Neural cell (in vitro differentiated cells): ENCODE data around the gene KRTAP4-6. TPM values are rescaled to one million over a fixed set of nuclear protein-coding genes. Genes with fewer than 3 reads are reported as not detected.
"Not testable (repeated sequence)": the region's sequence is repeated elsewhere in the genome, so short reads cannot be mapped to it uniquely, and the experiment has no call there.

Source experiments
- H2AFZ ChIP-seq: fragments of 200-600, 300-800 bp; sonication (generic), shearing (Covaris generic); 2 replicates; pipeline ENCODE4 v1.6.0; 2014; ENCODE audit warnings: low read depth, mild to moderate bottlenecking, antibody characterized with exemption, low read length, moderate library complexity
- H3F3A ChIP-seq: fragments of 200-600 bp; shearing (Covaris generic); 2 replicates; pipeline ENCODE4 v1.6.1; 2016; ENCODE audit warnings: mild to moderate bottlenecking, moderate library complexity, mixed read lengths, antibody characterized with exemption, low read length; ENCODE audit not compliant: insufficient read depth, poor library complexity, severe bottlenecking
- H3K27ac ChIP-seq: fragments of 200-600, 300-800 bp; sonication (generic), shearing (Covaris generic); 2 replicates; pipeline ENCODE4 v1.5.1; 2014; ENCODE audit warnings: mild to moderate bottlenecking, low read length, moderate library complexity
- H3K27me3 ChIP-seq: fragments of 300-800, 200-600 bp; sonication (generic), shearing (Covaris generic); 2 replicates; pipeline ENCODE4 v1.6.0; 2014; ENCODE audit warnings: mild to moderate bottlenecking, low read depth, low read length, moderate library complexity; ENCODE audit not compliant: insufficient read depth
- H3K36me3 ChIP-seq: fragments of 300-800, 200-600 bp; sonication (generic), shearing (Covaris generic); 2 replicates; pipeline ENCODE4 v1.5.1; 2014; ENCODE audit warnings: mild to moderate bottlenecking, antibody characterized with exemption, low read length, moderate library complexity; ENCODE audit not compliant: insufficient read depth
- H3K4me2 ChIP-seq: fragments of 300-800, 200-600 bp; sonication (generic), shearing (Covaris generic); 2 replicates; pipeline ENCODE4 v1.6.0; 2014; ENCODE audit warnings: mild to moderate bottlenecking, low read length
- H3K4me3 ChIP-seq: fragments of 300-800, 200-600 bp; sonication (generic), shearing (Covaris generic); 2 replicates; pipeline ENCODE4 v1.5.1; 2014; ENCODE audit warnings: mild to moderate bottlenecking, low read length, moderate library complexity
- H3K79me2 ChIP-seq: fragments of 200-600 bp; shearing (Covaris generic); replicated peaks from 2 replicates; pipeline ENCODE4 v1.6.0; 2014; ENCODE audit warnings: mild to moderate bottlenecking, low read length, moderate library complexity; ENCODE audit not compliant: insufficient read depth
- H3K9ac ChIP-seq: fragments of 300-800, 200-600 bp; sonication (generic), shearing (Covaris generic); 2 replicates; pipeline ENCODE4 v1.6.1; 2016; ENCODE audit warnings: mild to moderate bottlenecking, low read length, mixed read lengths
- H3K9me2 ChIP-seq: fragments of 200-600 bp; shearing (Covaris generic); 2 replicates; pipeline ENCODE4 v1.6.1; 2016; ENCODE audit warnings: mild to moderate bottlenecking, low read length, mixed read lengths; ENCODE audit not compliant: insufficient read depth
- H3K9me3 ChIP-seq: fragments of 200-600, 300-800 bp; sonication (generic), shearing (Covaris generic); 2 replicates; pipeline ENCODE4 v1.6.1; 2016; ENCODE audit warnings: mild to moderate bottlenecking, mixed run types, low read length, moderate library complexity, mixed read lengths
- H4K20me1 ChIP-seq: fragments of 200-600 bp; shearing (Covaris generic); 2 replicates; pipeline ENCODE4 v1.6.1; 2016; ENCODE audit warnings: mild to moderate bottlenecking, mixed run types; ENCODE audit not compliant: insufficient read depth
- CTCF ChIP-seq: fragments of 450-650 bp; IDR thresholded peaks from 2 replicates; pipeline ENCODE4 v1.5.1; 2014; ENCODE audit warnings: antibody characterized with exemption, mild to moderate bottlenecking, moderate library complexity; ENCODE audit not compliant: poor library complexity, severe bottlenecking
- EP300 ChIP-seq: fragments of 450-650 bp; conservative IDR thresholded peaks from 2 replicates; pipeline ENCODE4 v1.6.1; 2014; ENCODE audit warnings: antibody characterized with exemption, mild to moderate bottlenecking, moderate library complexity; ENCODE audit not compliant: poor library complexity, severe bottlenecking
- EZH2 ChIP-seq: fragments of 200-600, 300-800 bp; shearing (Covaris generic), sonication (generic); IDR thresholded peaks from 2 replicates; pipeline ENCODE4 v1.6.1; 2014; ENCODE audit warnings: antibody characterized with exemption, low read length, borderline replicate concordance, mild to moderate bottlenecking; ENCODE audit not compliant: insufficient read depth, poor library complexity, severe bottlenecking
- MXI1 ChIP-seq: fragments of 450-650 bp; conservative IDR thresholded peaks from 2 replicates; pipeline ENCODE4 v1.6.1; 2014; ENCODE audit warnings: antibody characterized with exemption, mild to moderate bottlenecking; ENCODE audit not compliant: poor library complexity, severe bottlenecking
- POLR2AphosphoS5 ChIP-seq: IDR thresholded peaks from 2 replicates; pipeline ENCODE4 v1.6.1; 2012
- RAD21 ChIP-seq: fragments of 450-650 bp; conservative IDR thresholded peaks from 2 replicates; pipeline ENCODE4 v1.6.1; 2014; ENCODE audit warnings: antibody characterized with exemption, mild to moderate bottlenecking, moderate library complexity
- REST ChIP-seq: IDR thresholded peaks from 2 replicates; pipeline ENCODE4 v1.6.1; 2012; ENCODE audit warnings: borderline replicate concordance
- SMC3 ChIP-seq: fragments of 450-650 bp; conservative IDR thresholded peaks from 2 replicates; pipeline ENCODE4 v1.6.1; 2014; ENCODE audit warnings: antibody characterized with exemption, mild to moderate bottlenecking, moderate library complexity; ENCODE audit not compliant: poor library complexity
- TAF1 ChIP-seq: IDR thresholded peaks from 2 replicates; pipeline ENCODE4 v1.6.1; 2012; ENCODE audit warnings: low read depth
- polyA plus RNA-seq: library from polyadenylated mRNA; depleted of rRNA; stranded (reverse); fragments of >200 nt; gene quantifications from 2 replicates; pipeline ENCODE4 v1.2.3, GENCODE V29; 2014

Gene KRTAP4-6
- polyA plus RNA-seq, 1 donor from 2014 or later, result not detected

- Histone ChIP-seq H3K36me3 (no peaks in the 10 kb centered on the region), H3K27me3 (no peaks in the 10 kb centered on the region), H3K4me2 (no peak overlapping the region), H3K27ac (no peak overlapping the region), H4K20me1 (no peaks in the 10 kb centered on the region), H3F3A (no peaks in the 10 kb centered on the region), H3K9me3 (no peaks in the 10 kb centered on the region), H3K9ac (no peak overlapping the region), H2AFZ (no peak overlapping the region), H3K79me2 (no peaks in the 10 kb centered on the region), H3K9me2 (no peaks in the 10 kb centered on the region), H3K4me3 (no peak overlapping the region)
- no peak for TF ChIP-seq SMC3
- no peak for TF ChIP-seq TAF1
- no peak for TF ChIP-seq REST
- TF ChIP-seq RAD21, result no peak
- no peak for TF ChIP-seq POLR2AphosphoS5
- no peak for TF ChIP-seq CTCF
- no peak for TF ChIP-seq MXI1
- no peak for TF ChIP-seq EZH2
- TF ChIP-seq EP300, result no peak
Observed at GRCh38 chr17:41121742-41122141, 18.6 kb downstream of the KRTAP4-6 start.

GRCh38 chr17:41119696-41120690 is 20.4 kb downstream of the KRTAP4-6 start:
- not testable (repeated sequence) for H3K9ac ChIP-seq, H3K4me3 ChIP-seq, H3F3A ChIP-seq, H3K9me2 ChIP-seq, H3K27me3 ChIP-seq, H3K4me2 ChIP-seq, H3K36me3 ChIP-seq, H3K27ac ChIP-seq, H3K9me3 ChIP-seq, H4K20me1 ChIP-seq, H3K79me2 ChIP-seq, H2AFZ ChIP-seq
